Osteoblast (primary cell): ENCODE data around the gene FARP1. TPM values are rescaled to one million over a fixed set of nuclear protein-coding genes. Genes with fewer than 3 reads are reported as not detected.

Experiments used
- DNase-seq: peaks from one replicate; pipeline ENCODE4 v3.0.0; 2011; ENCODE audit warnings: low spot score, mixed read lengths; ENCODE audit not compliant: insufficient read length; ENCODE audit errors: missing footprints
- H2AFZ ChIP-seq: 2 replicates; pipeline ENCODE4 v1.6.0; 2011; ENCODE audit warnings: mild to moderate bottlenecking, low read length
- H3K27ac ChIP-seq: 2 replicates; pipeline ENCODE4 v1.5.1; 2011; ENCODE audit warnings: mild to moderate bottlenecking, low read depth, low read length, moderate library complexity
- H3K27me3 ChIP-seq: 2 replicates; pipeline ENCODE4 v1.6.0; 2012; ENCODE audit warnings: mild to moderate bottlenecking, control low read depth, inconsistent platforms, low read length, moderate library complexity; ENCODE audit not compliant: insufficient read depth
- H3K36me3 ChIP-seq: 2 replicates; pipeline ENCODE4 v1.5.1; 2011; ENCODE audit warnings: mild to moderate bottlenecking, low read length, control low read depth, moderate library complexity; ENCODE audit not compliant: insufficient read depth
- H3K4me1 ChIP-seq: 2 replicates; pipeline ENCODE4 v1.5.1; 2011; ENCODE audit warnings: mild to moderate bottlenecking, low read length, control low read depth, moderate library complexity; ENCODE audit not compliant: insufficient read depth
- H3K4me2 ChIP-seq: 2 replicates; pipeline ENCODE4 v1.6.0; 2011; ENCODE audit warnings: mild to moderate bottlenecking, low read length; ENCODE audit not compliant: insufficient read depth
- H3K4me3 ChIP-seq: fragments of 200-600 bp; sonication (generic); 3 replicates; pipeline ENCODE4 v1.5.1; 2012; ENCODE audit warnings: mild to moderate bottlenecking, low read length, inconsistent platforms; ENCODE audit not compliant: insufficient read depth
- H3K79me2 ChIP-seq: 2 replicates; pipeline ENCODE4 v1.6.0; 2012; ENCODE audit warnings: mild to moderate bottlenecking, low read length, control low read depth, inconsistent platforms; ENCODE audit not compliant: insufficient read depth
- H3K9me3 ChIP-seq: 2 replicates; pipeline ENCODE4 v1.5.1; 2011; ENCODE audit warnings: low read depth, low read length, control low read depth
- H4K20me1 ChIP-seq: 2 replicates; pipeline ENCODE4 v1.6.0; 2012; ENCODE audit warnings: mild to moderate bottlenecking, low read length, control low read depth; ENCODE audit not compliant: insufficient read depth
- total RNA-seq: library from RNA; depleted of rRNA; stranded (reverse); fragments of >200 nt; gene quantifications from 2 replicates; pipeline ENCODE4 v1.2.3, GENCODE V29; 2012
- TF ChIP-seq, protein P1 (sequence below): IDR thresholded peaks from 2 replicates; pipeline ENCODE4 v1.5.1; 2011; ENCODE audit warnings: mild to moderate bottlenecking, low read depth, low read length, moderate library complexity; ENCODE audit errors: extremely low read depth

Gene FARP1
- total RNA-seq, 1 donor: 36.2 TPM

DNA sequence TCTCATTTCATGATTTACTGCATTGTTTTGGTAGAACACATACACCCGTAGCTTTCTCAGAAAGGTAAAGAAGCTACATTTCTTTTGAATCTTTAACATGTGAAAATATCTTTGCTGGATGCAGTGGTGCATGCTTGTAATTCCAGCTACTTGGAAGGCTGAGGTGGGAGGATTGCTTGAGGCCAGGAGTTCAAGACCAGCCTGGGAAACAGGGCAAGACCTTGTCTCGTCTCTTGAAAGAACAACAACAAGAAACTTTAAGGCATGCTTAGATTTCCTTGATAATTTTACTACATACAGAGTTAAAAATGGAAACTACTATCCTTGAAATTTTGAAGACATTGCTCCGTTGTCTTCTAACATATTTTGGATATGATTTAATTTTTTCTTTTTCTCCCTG is 26.4 kb downstream of the FARP1 start:
- no peak for DNase-seq
- H3K4me3 ChIP-seq: no peak overlapping the region
- no peak overlapping the region for H2AFZ ChIP-seq
- no peaks in the 10 kb centered on the region for H3K36me3 ChIP-seq
- peaks cover 3% of the 10 kb centered on the region for H4K20me1 ChIP-seq
- H3K27ac ChIP-seq: no peak overlapping the region
- H3K27me3 ChIP-seq: no peaks in the 10 kb centered on the region
- peaks cover 34% of the 10 kb centered on the region for H3K4me1 ChIP-seq
- H3K9me3 ChIP-seq: no peaks in the 10 kb centered on the region
- peaks cover 60% of the 10 kb centered on the region for H3K79me2 ChIP-seq
- TF ChIP-seq, protein P1, sequence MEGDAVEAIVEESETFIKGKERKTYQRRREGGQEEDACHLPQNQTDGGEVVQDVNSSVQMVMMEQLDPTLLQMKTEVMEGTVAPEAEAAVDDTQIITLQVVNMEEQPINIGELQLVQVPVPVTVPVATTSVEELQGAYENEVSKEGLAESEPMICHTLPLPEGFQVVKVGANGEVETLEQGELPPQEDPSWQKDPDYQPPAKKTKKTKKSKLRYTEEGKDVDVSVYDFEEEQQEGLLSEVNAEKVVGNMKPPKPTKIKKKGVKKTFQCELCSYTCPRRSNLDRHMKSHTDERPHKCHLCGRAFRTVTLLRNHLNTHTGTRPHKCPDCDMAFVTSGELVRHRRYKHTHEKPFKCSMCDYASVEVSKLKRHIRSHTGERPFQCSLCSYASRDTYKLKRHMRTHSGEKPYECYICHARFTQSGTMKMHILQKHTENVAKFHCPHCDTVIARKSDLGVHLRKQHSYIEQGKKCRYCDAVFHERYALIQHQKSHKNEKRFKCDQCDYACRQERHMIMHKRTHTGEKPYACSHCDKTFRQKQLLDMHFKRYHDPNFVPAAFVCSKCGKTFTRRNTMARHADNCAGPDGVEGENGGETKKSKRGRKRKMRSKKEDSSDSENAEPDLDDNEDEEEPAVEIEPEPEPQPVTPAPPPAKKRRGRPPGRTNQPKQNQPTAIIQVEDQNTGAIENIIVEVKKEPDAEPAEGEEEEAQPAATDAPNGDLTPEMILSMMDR: no peak
- H3K4me2 ChIP-seq: no peak overlapping the region

- no peaks in the 10 kb centered on the region for H3K36me3 ChIP-seq
- TF ChIP-seq, protein P1: no peak
- no peaks in the 10 kb centered on the region for H4K20me1 ChIP-seq
- peak; percentile 84 for DNase-seq
- peaks cover 62% of the 10 kb centered on the region for H3K79me2 ChIP-seq
- peak overlapping the region; percentile 44 for H3K4me3 ChIP-seq
- H3K9me3 ChIP-seq: no peaks in the 10 kb centered on the region
- H3K4me2 ChIP-seq: peak overlapping the region; percentile 62
- H2AFZ ChIP-seq: peak overlapping the region; percentile 43
- H3K27ac ChIP-seq: peak overlapping the region; percentile 96
- peaks cover 47% of the 10 kb centered on the region for H3K4me1 ChIP-seq
- no peaks in the 10 kb centered on the region for H3K27me3 ChIP-seq
Measured at GRCh38 chr13:98171900-98172589, 29.2 kb downstream of the FARP1 start.

- Histone ChIP-seq H3K9me3 (no peaks in the 10 kb centered on the region), H3K27me3 (no peaks in the 10 kb centered on the region), H3K4me1 (peaks cover 47% of the 10 kb centered on the region), H3K36me3 (no peaks in the 10 kb centered on the region), H3K79me2 (peaks cover 63% of the 10 kb centered on the region), H3K27ac (peak overlapping the region; percentile 96), H4K20me1 (no peaks in the 10 kb centered on the region), H3K4me2 (peak overlapping the region; percentile 62), H3K4me3 (peak overlapping the region; percentile 44), H2AFZ (peak overlapping the region; percentile 43)
- no peak for DNase-seq
- TF ChIP-seq, protein P1: no peak
Measured at GRCh38 chr13:98172590-98173422, 29.9 kb downstream of the FARP1 start.
